WTC11 (cell line): Measurements from ENCODE around the gene CMKLR1.

ENCODE experiments used
- ATF1 ChIP-seq: sonication (generic); formaldehyde crosslinking; IDR thresholded peaks from 2 replicates; pipeline ENCODE4 v1.8.1; 2023; ENCODE audit warnings: mild to moderate bottlenecking, moderate library complexity, missing genetic modification reagents
- ESRRA ChIP-seq: sonication (generic); formaldehyde crosslinking; IDR thresholded peaks from 2 replicates; pipeline ENCODE4 v1.8.1; 2022; ENCODE audit warnings: mild to moderate bottlenecking, missing genetic modification reagents, borderline replicate concordance
- ETV6 ChIP-seq: sonication (generic); formaldehyde crosslinking; IDR thresholded peaks from 2 replicates; pipeline ENCODE4 v1.8.1; 2022; ENCODE audit warnings: mild to moderate bottlenecking, missing genetic modification reagents
- RELA ChIP-seq: sonication (generic); formaldehyde crosslinking; IDR thresholded peaks from 2 replicates; pipeline ENCODE4 v1.8.1; 2022; ENCODE audit warnings: missing genetic modification reagents, mild to moderate bottlenecking, borderline replicate concordance
- ZNF671 ChIP-seq: fragments of 250-450 bp; sonication (Bioruptor Pico); IDR thresholded peaks from 2 replicates; pipeline ENCODE4 v1.8.0; 2021; ENCODE audit warnings: mild to moderate bottlenecking
- TF ChIP-seq, protein P1 (sequence below): sonication (generic); formaldehyde crosslinking; IDR thresholded peaks from 2 replicates; pipeline ENCODE4 v1.8.0; 2023; ENCODE audit warnings: missing genetic modification reagents
- TF ChIP-seq, protein P2 (sequence below): fragments of 200-600 bp; IDR thresholded peaks from 2 replicates; pipeline ENCODE4 v1.8.0; 2022; ENCODE audit warnings: antibody characterized with exemption
- TF ChIP-seq, protein P3 (sequence below): sonication (generic); formaldehyde crosslinking; IDR thresholded peaks from 2 replicates; pipeline ENCODE4 v1.8.1; 2022; ENCODE audit warnings: low read depth, mild to moderate bottlenecking, moderate library complexity, missing genetic modification reagents, borderline replicate concordance

DNA sequence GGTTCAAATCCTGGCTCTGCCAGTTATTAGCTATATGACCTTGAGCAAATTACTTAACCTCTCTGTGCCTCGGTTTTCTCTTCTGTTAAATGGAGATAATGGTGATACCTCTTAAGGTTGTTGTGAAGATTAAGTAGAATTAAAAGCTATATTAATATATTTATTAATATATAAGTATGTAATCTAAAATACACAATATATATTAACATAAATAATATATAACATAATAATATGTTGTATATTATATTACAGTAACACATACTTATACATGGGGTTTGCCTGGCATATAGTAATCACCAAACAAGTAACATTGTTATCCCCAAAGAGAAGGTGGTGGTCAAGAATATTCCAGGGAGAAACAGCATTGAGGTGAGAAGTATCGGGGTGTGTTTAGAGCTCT, 92.0 kb downstream of the CMKLR1 start:
- TF ChIP-seq, protein P1, sequence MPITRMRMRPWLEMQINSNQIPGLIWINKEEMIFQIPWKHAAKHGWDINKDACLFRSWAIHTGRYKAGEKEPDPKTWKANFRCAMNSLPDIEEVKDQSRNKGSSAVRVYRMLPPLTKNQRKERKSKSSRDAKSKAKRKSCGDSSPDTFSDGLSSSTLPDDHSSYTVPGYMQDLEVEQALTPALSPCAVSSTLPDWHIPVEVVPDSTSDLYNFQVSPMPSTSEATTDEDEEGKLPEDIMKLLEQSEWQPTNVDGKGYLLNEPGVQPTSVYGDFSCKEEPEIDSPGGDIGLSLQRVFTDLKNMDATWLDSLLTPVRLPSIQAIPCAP (CRISPR knock-in tag) = no peak
- TF ChIP-seq, protein P2, sequence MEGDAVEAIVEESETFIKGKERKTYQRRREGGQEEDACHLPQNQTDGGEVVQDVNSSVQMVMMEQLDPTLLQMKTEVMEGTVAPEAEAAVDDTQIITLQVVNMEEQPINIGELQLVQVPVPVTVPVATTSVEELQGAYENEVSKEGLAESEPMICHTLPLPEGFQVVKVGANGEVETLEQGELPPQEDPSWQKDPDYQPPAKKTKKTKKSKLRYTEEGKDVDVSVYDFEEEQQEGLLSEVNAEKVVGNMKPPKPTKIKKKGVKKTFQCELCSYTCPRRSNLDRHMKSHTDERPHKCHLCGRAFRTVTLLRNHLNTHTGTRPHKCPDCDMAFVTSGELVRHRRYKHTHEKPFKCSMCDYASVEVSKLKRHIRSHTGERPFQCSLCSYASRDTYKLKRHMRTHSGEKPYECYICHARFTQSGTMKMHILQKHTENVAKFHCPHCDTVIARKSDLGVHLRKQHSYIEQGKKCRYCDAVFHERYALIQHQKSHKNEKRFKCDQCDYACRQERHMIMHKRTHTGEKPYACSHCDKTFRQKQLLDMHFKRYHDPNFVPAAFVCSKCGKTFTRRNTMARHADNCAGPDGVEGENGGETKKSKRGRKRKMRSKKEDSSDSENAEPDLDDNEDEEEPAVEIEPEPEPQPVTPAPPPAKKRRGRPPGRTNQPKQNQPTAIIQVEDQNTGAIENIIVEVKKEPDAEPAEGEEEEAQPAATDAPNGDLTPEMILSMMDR = no peak
- no peak for TF ChIP-seq ETV6 (CRISPR knock-in tag)
- TF ChIP-seq RELA (CRISPR knock-in tag) = no peak
- TF ChIP-seq ESRRA (CRISPR knock-in tag) = no peak
- TF ChIP-seq ATF1 (CRISPR knock-in tag) = no peak
- TF ChIP-seq, protein P3, sequence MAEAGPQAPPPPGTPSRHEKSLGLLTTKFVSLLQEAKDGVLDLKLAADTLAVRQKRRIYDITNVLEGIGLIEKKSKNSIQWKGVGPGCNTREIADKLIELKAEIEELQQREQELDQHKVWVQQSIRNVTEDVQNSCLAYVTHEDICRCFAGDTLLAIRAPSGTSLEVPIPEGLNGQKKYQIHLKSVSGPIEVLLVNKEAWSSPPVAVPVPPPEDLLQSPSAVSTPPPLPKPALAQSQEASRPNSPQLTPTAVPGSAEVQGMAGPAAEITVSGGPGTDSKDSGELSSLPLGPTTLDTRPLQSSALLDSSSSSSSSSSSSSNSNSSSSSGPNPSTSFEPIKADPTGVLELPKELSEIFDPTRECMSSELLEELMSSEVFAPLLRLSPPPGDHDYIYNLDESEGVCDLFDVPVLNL (CRISPR knock-in tag) = no peak
- TF ChIP-seq ZNF671 = no peak
